BJ (cell line): ENCODE measurements around the gene RAPGEF5. TPM values are rescaled to one million over a fixed set of nuclear protein-coding genes. Genes with fewer than 3 reads are reported as not detected.

Experiments used
- CTCF ChIA-PET: fragments of 350-600 bp; formaldehyde crosslinking; extraction: SDS; loops from one replicate; lab custom pipeline; 2021; ENCODE audit warnings: antibody characterized with exemption, inconsistent platforms; lab: Yijun Ruan, JAX
- POLR2A ChIA-PET: fragments of 300-600 bp; sonication (Branson Sonifier 250); formaldehyde crosslinking; extraction: SDS; loops from one replicate; lab custom pipeline; 2021; ENCODE audit warnings: antibody characterized with exemption; lab: Charles Lee
- DNase-seq: peaks from one replicate; pipeline ENCODE4 v3.0.0-alpha.2; 2011; ENCODE audit warnings: low read depth
- H3K27me3 ChIP-seq: 2 replicates; pipeline ENCODE4 v1.6.0; 2011; ENCODE audit warnings: low read length; ENCODE audit not compliant: control insufficient read depth, insufficient read depth
- H3K36me3 ChIP-seq: 2 replicates; pipeline ENCODE4 v1.5.1; 2011; ENCODE audit warnings: low read length; ENCODE audit not compliant: control insufficient read depth, insufficient read depth
- H3K4me3 ChIP-seq: 2 replicates; pipeline ENCODE4 v1.5.1; 2011; ENCODE audit warnings: low read depth, mild to moderate bottlenecking, control low read depth, low read length
- polyA plus RNA-seq: library from polyadenylated mRNA; depleted of rRNA; stranded (reverse); fragments of >200 nt; gene quantifications from 2 replicates; pipeline ENCODE4 v1.2.3, GENCODE V29; 2011
- TF ChIP-seq, protein P1 (sequence below): IDR thresholded peaks from 2 replicates; pipeline ENCODE4 v1.5.1; 2011; ENCODE audit warnings: low read depth, mild to moderate bottlenecking, control low read depth, inconsistent platforms, low read length, moderate library complexity; ENCODE audit not compliant: insufficient read depth

The RAPGEF5 gene
- polyA plus RNA-seq, 1 experiment = not detected

DNA sequence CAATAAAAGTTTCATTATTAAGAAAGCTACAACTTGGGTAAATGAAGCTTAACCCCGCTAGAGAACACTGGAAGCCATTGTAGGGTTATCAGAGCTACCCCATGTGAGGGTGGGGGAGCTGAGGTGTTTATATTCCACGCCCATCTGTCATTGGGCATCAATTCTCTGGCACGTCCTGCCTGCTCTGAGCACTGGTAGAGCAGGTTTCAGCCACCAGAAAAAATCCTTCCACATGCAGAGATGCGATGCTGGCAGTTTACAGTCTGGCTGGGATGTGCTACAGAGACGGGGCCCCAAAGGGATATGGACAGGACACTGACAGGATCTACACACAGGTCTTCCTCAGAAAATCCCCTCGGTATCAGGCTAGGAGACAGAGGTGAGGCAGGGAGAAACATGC, 15.9 kb upstream of the RAPGEF5 start:
- ChIA-PET CTCF (no interaction called here), POLR2A (no interaction called here)
- H3K4me3 ChIP-seq = no peak overlapping the region

DNA sequence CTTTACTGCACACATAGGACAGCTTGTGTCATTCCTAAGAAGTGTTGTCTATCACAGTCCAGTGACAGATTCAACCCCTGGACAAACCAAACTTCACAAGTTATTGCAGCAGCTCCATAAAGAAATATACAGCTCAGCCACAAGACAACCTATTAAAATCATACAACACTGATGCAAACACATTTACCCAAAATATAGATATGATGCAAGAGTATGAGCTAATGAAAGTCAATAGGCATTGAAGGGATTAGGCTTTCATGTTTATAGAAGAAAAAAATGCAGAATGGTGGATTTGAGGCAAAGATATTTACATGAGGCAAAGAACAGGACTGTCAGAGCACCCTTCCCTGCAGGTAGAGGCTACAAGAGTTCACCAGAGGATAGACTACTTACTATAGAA, 14.9 kb upstream of the RAPGEF5 start:
- DNase-seq = no peak
- no peak overlapping the region for H3K4me3 ChIP-seq
- ChIA-PET CTCF (interaction anchor here (1.0 kb wide), 1 partner anchor 20 kb away, joined by 4 read pairs; no protein-coding TSS in a partner anchor), POLR2A (no interaction called here)
- H3K27me3 ChIP-seq = no peaks in the 10 kb centered on the region
- TF ChIP-seq, protein P1, sequence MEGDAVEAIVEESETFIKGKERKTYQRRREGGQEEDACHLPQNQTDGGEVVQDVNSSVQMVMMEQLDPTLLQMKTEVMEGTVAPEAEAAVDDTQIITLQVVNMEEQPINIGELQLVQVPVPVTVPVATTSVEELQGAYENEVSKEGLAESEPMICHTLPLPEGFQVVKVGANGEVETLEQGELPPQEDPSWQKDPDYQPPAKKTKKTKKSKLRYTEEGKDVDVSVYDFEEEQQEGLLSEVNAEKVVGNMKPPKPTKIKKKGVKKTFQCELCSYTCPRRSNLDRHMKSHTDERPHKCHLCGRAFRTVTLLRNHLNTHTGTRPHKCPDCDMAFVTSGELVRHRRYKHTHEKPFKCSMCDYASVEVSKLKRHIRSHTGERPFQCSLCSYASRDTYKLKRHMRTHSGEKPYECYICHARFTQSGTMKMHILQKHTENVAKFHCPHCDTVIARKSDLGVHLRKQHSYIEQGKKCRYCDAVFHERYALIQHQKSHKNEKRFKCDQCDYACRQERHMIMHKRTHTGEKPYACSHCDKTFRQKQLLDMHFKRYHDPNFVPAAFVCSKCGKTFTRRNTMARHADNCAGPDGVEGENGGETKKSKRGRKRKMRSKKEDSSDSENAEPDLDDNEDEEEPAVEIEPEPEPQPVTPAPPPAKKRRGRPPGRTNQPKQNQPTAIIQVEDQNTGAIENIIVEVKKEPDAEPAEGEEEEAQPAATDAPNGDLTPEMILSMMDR = no peak
- H3K36me3 ChIP-seq = no peaks in the 10 kb centered on the region

More for the DNA sequence above, 15.9 kb upstream of the RAPGEF5 start:
- Histone ChIP-seq H3K27me3 (no peaks in the 10 kb centered on the region), H3K36me3 (no peaks in the 10 kb centered on the region)
- TF ChIP-seq, protein P1 = no peak
- no peak for DNase-seq

DNA sequence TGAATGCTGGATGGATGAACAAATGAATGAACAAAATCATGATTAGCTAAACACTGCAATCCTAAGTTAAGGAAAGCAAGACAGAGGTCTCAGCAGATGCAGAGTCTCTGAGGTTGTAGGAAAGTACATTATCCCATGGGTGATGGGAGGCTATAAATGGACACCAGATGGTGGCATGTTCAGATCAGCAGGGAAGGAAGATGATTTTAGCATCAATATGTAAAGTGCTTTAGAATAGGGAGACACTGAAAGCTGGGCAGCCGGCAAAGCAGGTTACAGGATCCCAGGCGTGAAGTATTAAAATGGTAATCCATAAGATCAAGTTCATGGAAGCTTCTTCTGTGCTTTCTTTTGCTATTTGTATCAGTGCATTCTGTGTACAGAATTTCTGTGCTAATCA, 7.9 kb upstream of the RAPGEF5 start:
- TF ChIP-seq, protein P1 = no peak
- POLR2A ChIA-PET = no interaction called here
- CTCF ChIA-PET = interaction anchor here (0.6 kb wide), 1 partner anchor 72 kb away, joined by 3 read pairs; no protein-coding TSS in a partner anchor
- DNase-seq = no peak
- H3K4me3 ChIP-seq = no peak overlapping the region
- H3K27me3 ChIP-seq = peaks cover 2% of the 10 kb centered on the region; the same call in 1 of the 2 replicates
- no peaks in the 10 kb centered on the region for H3K36me3 ChIP-seq

DNA sequence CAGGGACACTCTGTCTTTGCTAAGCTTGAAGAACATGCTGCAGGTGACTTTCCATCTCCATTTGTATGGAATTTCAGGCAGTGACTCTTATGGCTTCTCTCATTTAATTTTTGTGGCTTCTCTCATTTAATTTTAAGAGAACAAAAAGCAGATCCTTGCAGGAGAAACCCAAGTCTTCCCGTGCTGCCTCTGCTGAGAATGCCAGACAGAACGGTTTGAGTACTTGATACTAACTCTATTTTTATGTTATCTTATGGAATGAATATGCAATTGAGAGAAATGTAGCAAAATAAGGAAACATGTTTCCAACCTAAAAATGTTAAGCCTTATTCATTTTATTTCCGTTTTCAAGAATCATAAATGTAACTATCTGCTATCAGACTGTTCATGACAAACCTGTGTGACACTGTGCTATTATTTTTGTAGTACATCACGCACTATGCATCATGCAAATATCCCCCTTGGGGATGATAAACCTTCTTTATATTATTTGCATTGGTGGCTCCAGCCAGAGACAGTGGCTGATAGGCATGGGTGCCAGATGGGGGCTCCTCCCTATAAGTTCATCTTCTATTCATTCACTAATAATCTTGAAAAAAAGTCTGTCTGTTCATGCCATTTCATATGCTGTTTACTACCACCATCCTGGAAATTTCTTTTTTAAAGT, 6.9 kb upstream of the RAPGEF5 start:
- no peak for DNase-seq
- H3K4me3 ChIP-seq = no peak overlapping the region
- ChIA-PET CTCF (interaction anchor here (0.7 kb wide), 1 partner anchor 1549 kb away, joined by 3 read pairs; no protein-coding TSS in a partner anchor), POLR2A (no interaction called here)
- H3K36me3 ChIP-seq = no peaks in the 10 kb centered on the region
- TF ChIP-seq, protein P1 = no peak
- H3K27me3 ChIP-seq = peaks cover 3% of the 10 kb centered on the region; the same call in 1 of the 2 replicates

- TF ChIP-seq, protein P1 = no peak
- no peak for DNase-seq
Measured at GRCh38 chr7:22361795-22362194, 4.8 kb upstream of the RAPGEF5 start.

More at GRCh38 chr7:22361795-22362194, 4.8 kb upstream of the RAPGEF5 start:
- Histone ChIP-seq H3K27me3 (peaks cover 6% of the 10 kb centered on the region), H3K4me3 (no peak overlapping the region), H3K36me3 (no peaks in the 10 kb centered on the region)
- ChIA-PET CTCF (interaction anchor here (1.0 to 1.1 kb wide), 2 partner anchors 20 to 84 kb away, joined by 3 read pairs; no protein-coding TSS in a partner anchor), POLR2A (no interaction called here)
